Right forelimb (tissue), 1 donor: ENCODE measurements around the gene XPA.

Source experiments
- DNase-seq: peaks from one replicate; pipeline ENCODE4 v3.0.0-alpha.2; 2018

XPA gene

GRCh38 chr9:97651646-97652045 is 45.5 kb downstream of the XPA start:
- no peak for DNase-seq

GRCh38 chr9:97647996-97648395 is 49.1 kb downstream of the XPA start:
- DNase-seq: no peak

- DNase-seq: no peak
These were observed 51.4 kb downstream of the XPA start for GRCh38 chr9:97645720-97646119.

- no peak for DNase-seq
These were observed 56.8 kb downstream of the XPA start for GRCh38 chr9:97640325-97640724.

- DNase-seq: no peak
These were observed 58.5 kb downstream of the XPA start for GRCh38 chr9:97638666-97639065.

GRCh38 chr9:97636903-97637302 is 60.2 kb downstream of the XPA start:
- DNase-seq: no peak

- DNase-seq: no peak
These were observed 62.1 kb downstream of the XPA start for GRCh38 chr9:97635026-97635425.

- no peak for DNase-seq
These were observed 63.2 kb downstream of the XPA start for GRCh38 chr9:97633859-97634490.

- peak; percentile 98 for DNase-seq
These were observed 63.9 kb downstream of the XPA start, which contains the start of the genes NCBP1 and TSTD2 for GRCh38 chr9:97632985-97633858. Gene NCBP1, plus strand, starts transcription at chr9:97633821. Its CDS starts 61 bp downstream, at chr9:97633882. Gene TSTD2, minus strand, starts transcription at chr9:97633368. Its CDS starts 5,806 bp downstream, at chr9:97627562.

- DNase-seq: peak; percentile 75
These were observed 64.7 kb downstream of the XPA start for GRCh38 chr9:97632248-97632984.

- DNase-seq: no peak
These were observed 66.5 kb downstream of the XPA start for GRCh38 chr9:97630591-97630990.

GRCh38 chr9:97629156-97629555 is 68.0 kb downstream of the XPA start:
- no peak for DNase-seq

GRCh38 chr9:97628668-97629067 is 68.5 kb downstream of the XPA start:
- DNase-seq: no peak

- no peak for DNase-seq
These were observed 69.5 kb downstream of the XPA start for GRCh38 chr9:97627624-97628023.

GRCh38 chr9:97625620-97626019 is 71.5 kb downstream of the XPA start:
- DNase-seq: no peak
